ENCODE results near the gene CLEC19A. TPM values are rescaled to one million over a fixed set of nuclear protein-coding genes. Genes with fewer than 3 reads are reported as not detected.

CLEC19A gene
- 0.38 and 0.41 TPM in 2 replicates for total RNA-seq (2021)
- percentile 19 among the genes with signal in this experiment for Bru-seq, nascent RNA
- percentile 23 among the genes with signal in this experiment for BruChase-seq, experiment 1, labeled RNA remaining after a 2-hour chase
- percentile 18 among the genes with signal in this experiment for BruChase-seq, experiment 2, labeled RNA remaining after a 6-hour chase
- long read RNA-seq, partial matches to known transcripts, result 0 of 5 reads
- long read RNA-seq, other reads (novel, unspliced or antisense), result 3 of 5 reads

DNA sequence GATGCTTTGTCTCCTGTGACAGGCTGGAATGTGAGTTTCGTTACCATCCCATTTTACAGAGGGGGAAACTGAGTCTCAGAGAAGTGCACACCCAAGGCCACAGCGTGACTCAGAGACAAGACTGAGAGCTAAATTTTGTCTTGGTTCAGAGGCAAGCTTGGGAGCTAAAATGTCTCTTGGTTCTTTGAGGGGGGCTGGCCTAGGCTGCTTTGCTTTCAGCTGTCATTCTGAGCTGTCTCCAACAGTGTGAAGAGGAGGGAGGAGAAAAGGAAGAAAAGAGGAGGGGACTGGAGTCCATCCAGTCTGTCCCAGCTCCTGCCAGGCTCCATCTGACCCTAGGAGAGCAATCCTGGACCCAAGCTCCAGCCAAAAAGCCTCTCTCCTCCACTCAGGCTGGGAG is at the start of gene CLEC19A:
Gene CLEC19A, plus strand, starts transcription at position 301 of the 400 bp plus-strand sequence. CDS start 121 bp downstream, outside the sequence.
- DNase-seq, result no peak
- ChIA-PET POLR2A (ENCODE audit: unreplicated experiment) (interaction anchor here (0.7 kb wide), 1 partner anchor 229 kb away, joined by 3 read pairs; no protein-coding TSS in a partner anchor), CTCF (no interaction called here)
- Histone ChIP-seq H3K4me2 (no peak within 1 kb of the TSS), H3F3A (ENCODE audit: insufficient read depth, low read depth) (peaks cover 28% of the 10 kb centered on the region; the same call in 1 of the 2 replicates), H3K36me3 (ENCODE audit: low read depth) (no peaks in the 10 kb centered on the region), H3K4me1 (replicated peaks; ENCODE audit: insufficient read depth) (peaks cover 23% of the 10 kb centered on the region), H3K9me3 (ENCODE audit: insufficient read depth, low read depth) (no peaks in the 10 kb centered on the region), H3K27ac (peak within 1 kb of the TSS; percentile 76; the same call in 1 of the 2 replicates), H3K79me2 (ENCODE audit: low read depth) (no peaks in the 10 kb centered on the region), H3K9me2 (ENCODE audit: insufficient read depth) (no peaks in the 10 kb centered on the region), H2AFZ (no peak within 1 kb of the TSS), H4K20me1 (ENCODE audit: insufficient read depth) (no peaks in the 10 kb centered on the region), H3K4me3 (no peak within 1 kb of the TSS), H3K27me3 (ENCODE audit: insufficient read depth, low read depth) (no peaks in the 10 kb centered on the region)
- intact Hi-C loops (cut with micrococcal nuclease; ENCODE audit: unreplicated experiment), result loop anchor here (10.0 kb wide), 1 partner anchor 89 kb away; no protein-coding TSS in a partner anchor
- TF ChIP-seq EZH2 (IDR thresholded peaks at IDR 0.05; ENCODE audit: low read depth), result no peak
- no peak for TF ChIP-seq CTCF (conservative IDR thresholded peaks at IDR 0.05)
- no TSS peak for BruUV-seq (replicated peaks)

- no TSS peak for BruUV-seq (replicated peaks)
- intact Hi-C loops (cut with micrococcal nuclease; ENCODE audit: unreplicated experiment), result loop anchor here (5.0 kb wide), 2 partner anchors 46 to 141 kb away; no protein-coding TSS in a partner anchor
- Histone ChIP-seq H3K9me2 (ENCODE audit: insufficient read depth) (no peaks in the 10 kb centered on the region), H3K9me3 (ENCODE audit: insufficient read depth, low read depth) (0 out of 2 replicates have a peak, but pooled peaks cover 10% of the 10 kb centered on the region), H3K4me1 (replicated peaks; ENCODE audit: insufficient read depth) (peaks cover 20% of the 10 kb centered on the region), H3K4me2 (peak overlapping the region; percentile 40; the same call in 1 of the 2 replicates), H3K27ac (peak overlapping the region; percentile 75), H3K79me2 (ENCODE audit: low read depth) (no peaks in the 10 kb centered on the region), H4K20me1 (ENCODE audit: insufficient read depth) (no peaks in the 10 kb centered on the region), H3K36me3 (ENCODE audit: low read depth) (peaks cover 3% of the 10 kb centered on the region; the same call in 1 of the 2 replicates), H3K27me3 (ENCODE audit: insufficient read depth, low read depth) (no peaks in the 10 kb centered on the region), H2AFZ (no peak overlapping the region), H3F3A (ENCODE audit: insufficient read depth, low read depth) (peaks cover 14% of the 10 kb centered on the region; the same call in 1 of the 2 replicates), H3K4me3 (no peak overlapping the region)
- CTCF ChIA-PET, result no interaction called here
- POLR2A ChIA-PET (ENCODE audit: unreplicated experiment), result no interaction called here
- TF ChIP-seq EZH2 (IDR thresholded peaks at IDR 0.05; ENCODE audit: low read depth) (no peak), CTCF (conservative IDR thresholded peaks at IDR 0.05) (no peak)
- DNase-seq, result no peak
Observed at GRCh38 chr16:19235886-19236285, 49.6 kb upstream of the CLEC19A start.

DNA sequence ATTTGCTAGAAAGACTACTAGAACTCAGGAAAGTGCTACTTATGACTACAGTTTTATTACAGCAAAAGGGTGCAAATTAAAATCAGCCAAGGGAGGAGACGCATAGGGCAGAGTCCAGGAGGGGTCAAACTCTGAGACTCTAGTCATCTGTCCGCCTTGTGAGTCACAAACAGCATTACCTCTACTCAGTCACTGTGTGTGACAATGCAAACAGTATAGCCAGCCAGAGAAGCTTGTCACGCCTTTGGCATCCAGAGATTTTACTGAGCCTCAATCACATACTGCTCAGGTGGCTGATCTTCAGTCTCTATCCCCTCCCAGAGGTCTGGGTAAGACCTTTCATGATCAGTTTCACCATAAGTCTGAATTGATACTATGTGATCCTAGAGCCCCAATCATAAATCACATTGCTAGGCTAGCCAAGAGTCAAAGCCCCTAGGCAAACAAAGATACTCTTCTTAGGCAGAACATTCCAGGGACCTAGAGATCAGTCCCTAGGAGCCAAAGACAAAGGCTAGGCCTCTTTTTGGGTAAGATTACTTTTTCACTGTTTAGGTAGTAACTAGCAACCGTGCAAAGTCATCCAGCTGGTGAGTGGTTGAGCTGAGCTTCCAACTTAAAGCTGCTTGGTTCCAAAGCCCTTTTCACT is 48.8 kb upstream of the CLEC19A start:
- Histone ChIP-seq H3K79me2 (ENCODE audit: low read depth) (no peaks in the 10 kb centered on the region), H3K36me3 (ENCODE audit: low read depth) (peaks cover 3% of the 10 kb centered on the region; the same call in 1 of the 2 replicates), H3K9me3 (ENCODE audit: insufficient read depth, low read depth) (0 out of 2 replicates have a peak, but pooled peaks cover 10% of the 10 kb centered on the region), H4K20me1 (ENCODE audit: insufficient read depth) (no peaks in the 10 kb centered on the region), H3K4me1 (replicated peaks; ENCODE audit: insufficient read depth) (peaks cover 21% of the 10 kb centered on the region), H3K27ac (peak overlapping the region; percentile 75), H3F3A (ENCODE audit: insufficient read depth, low read depth) (peaks cover 14% of the 10 kb centered on the region; the same call in 1 of the 2 replicates), H3K9me2 (ENCODE audit: insufficient read depth) (no peaks in the 10 kb centered on the region), H3K4me2 (peak overlapping the region; percentile 40), H3K27me3 (ENCODE audit: insufficient read depth, low read depth) (no peaks in the 10 kb centered on the region), H2AFZ (no peak overlapping the region), H3K4me3 (no peak overlapping the region)
- peak; percentile 44 to 89 for DNase-seq
- ChIA-PET POLR2A (ENCODE audit: unreplicated experiment) (no interaction called here), CTCF (interaction anchor here (0.9 kb wide), 1 partner anchor 123 kb away, joined by 4 read pairs; the partner anchor contains the start of gene ITPRIPL2)
- TF ChIP-seq EZH2 (IDR thresholded peaks at IDR 0.05; ENCODE audit: low read depth) (no peak), CTCF (conservative IDR thresholded peaks at IDR 0.05) (no peak)
- no TSS peak for BruUV-seq (replicated peaks)
- intact Hi-C loops (cut with micrococcal nuclease; ENCODE audit: unreplicated experiment), result loop anchor here (5.0 kb wide), 2 partner anchors 46 to 141 kb away; no protein-coding TSS in a partner anchor

All from PC-9 (cell line).